Fibroblast of pulmonary artery (primary cell): ENCODE measurements around the gene ATOSB.
"Not testable (repeated sequence)": the region's sequence is repeated elsewhere in the genome, so short reads cannot be mapped to it uniquely, and the experiment has no call there.

Source experiments
- DNase-seq: peaks from one replicate; pipeline ENCODE4 v3.0.0-alpha.2; 2010; ENCODE audit warnings: low read depth
- H3K4me3 ChIP-seq: replicated peaks from 2 replicates; pipeline ENCODE4 v1.5.1; 2011; ENCODE audit warnings: low read depth, mild to moderate bottlenecking, control low read depth, low read length, moderate library complexity
- CTCF ChIP-seq: IDR thresholded peaks from 2 replicates; pipeline ENCODE4 v1.5.1; 2011; ENCODE audit warnings: mild to moderate bottlenecking, control low read depth, low read length, inconsistent platforms; ENCODE audit errors: missing control alignments

Gene ATOSB

GRCh38 chr9:35115680-35116538 is at the start of gene ATOSB:
Gene ATOSB (minus strand): TSS chr9:35115862. CDS start chr9:35108274, 7,588 bp downstream.
- DNase-seq, result peak; percentile 98
- TF ChIP-seq CTCF, result no peak
- H3K4me3 ChIP-seq, result peak within 1 kb of the TSS; percentile 92

- H3K4me3 ChIP-seq, result no peak overlapping the region
- no peak for TF ChIP-seq CTCF
- peak; percentile 71 for DNase-seq
These were observed 49.0 kb upstream of the ATOSB start for GRCh38 chr9:35164711-35165110.

GRCh38 chr9:35163413-35163812 is 47.8 kb upstream of the ATOSB start:
- TF ChIP-seq CTCF, result no peak
- H3K4me3 ChIP-seq, result peak overlapping the region; percentile 2
- DNase-seq, result no peak

- no peak for DNase-seq
- no peak for TF ChIP-seq CTCF
- H3K4me3 ChIP-seq, result peak overlapping the region; percentile 90
These were observed 47.1 kb upstream of the ATOSB start for GRCh38 chr9:35162605-35163315.

GRCh38 chr9:35161713-35162604 is 46.3 kb upstream of the ATOSB start, which contains the start of gene UNC13B:
Gene UNC13B (plus strand): TSS chr9:35162009. CDS start chr9:35162284, 275 bp downstream.
- peak; percentile 8 for TF ChIP-seq CTCF
- H3K4me3 ChIP-seq, result peak within 1 kb of the TSS; percentile 90
- peak; percentile 92 for DNase-seq

- H3K4me3 ChIP-seq, result no peak overlapping the region
- TF ChIP-seq CTCF, result no peak
- no peak for DNase-seq
These were observed 43.0 kb upstream of the ATOSB start for GRCh38 chr9:35158501-35159280.

GRCh38 chr9:35157836-35158235 is 42.2 kb upstream of the ATOSB start:
- DNase-seq, H3K4me3 ChIP-seq: not testable (repeated sequence)
